ENCODE results near the gene DHRS7C.

The DHRS7C gene

GRCh38 chr17:9728005-9728404, 63.4 kb downstream of the DHRS7C start:
- H3K4me3 ChIP-seq (IDR thresholded peaks at IDR 0.05; ENCODE audit: insufficient read depth, low read depth, low read length), result no peak overlapping the region
- no peak overlapping the region for H2AFZ ChIP-seq (ENCODE audit: low read depth)
- no peak overlapping the region for H3K4me2 ChIP-seq
- no peaks in the 10 kb centered on the region for H3K79me2 ChIP-seq (ENCODE audit: insufficient read depth, low read depth)
- H3K36me3 ChIP-seq (ENCODE audit: insufficient read depth), result no peaks in the 10 kb centered on the region
- no peaks in the 10 kb centered on the region for H4K20me1 ChIP-seq (ENCODE audit: insufficient read depth)
- no peak for TF ChIP-seq CTCF (conservative IDR thresholded peaks at IDR 0.05; ENCODE audit: low read depth, low read length)
- no peak overlapping the region for H3K9ac ChIP-seq
- H3K27me3 ChIP-seq (ENCODE audit: insufficient read depth, low read depth), result no peaks in the 10 kb centered on the region
- H3K27ac ChIP-seq, result no peak overlapping the region
- no peaks in the 10 kb centered on the region for H3K4me1 ChIP-seq (ENCODE audit: low read depth, poor library complexity, severe bottlenecking)

GRCh38 chr17:9726291-9726690, 65.1 kb downstream of the DHRS7C start:
- H2AFZ ChIP-seq (ENCODE audit: low read depth), result no peak overlapping the region
- H3K4me2 ChIP-seq, result no peak overlapping the region
- no peaks in the 10 kb centered on the region for H3K4me1 ChIP-seq (ENCODE audit: low read depth, poor library complexity, severe bottlenecking)
- H3K27me3 ChIP-seq (ENCODE audit: insufficient read depth, low read depth), result no peaks in the 10 kb centered on the region
- TF ChIP-seq CTCF (conservative IDR thresholded peaks at IDR 0.05; ENCODE audit: low read depth, low read length), result no peak
- no peaks in the 10 kb centered on the region for H4K20me1 ChIP-seq (ENCODE audit: insufficient read depth)
- no peak overlapping the region for H3K27ac ChIP-seq
- no peaks in the 10 kb centered on the region for H3K79me2 ChIP-seq (ENCODE audit: insufficient read depth, low read depth)
- H3K4me3 ChIP-seq (IDR thresholded peaks at IDR 0.05; ENCODE audit: insufficient read depth, low read depth, low read length), result no peak overlapping the region
- H3K9ac ChIP-seq, result no peak overlapping the region
- no peaks in the 10 kb centered on the region for H3K36me3 ChIP-seq (ENCODE audit: insufficient read depth)

GRCh38 chr17:9725575-9725974, 65.8 kb downstream of the DHRS7C start:
- H3K4me2 ChIP-seq, result no peak overlapping the region
- no peak overlapping the region for H2AFZ ChIP-seq (ENCODE audit: low read depth)
- no peaks in the 10 kb centered on the region for H3K79me2 ChIP-seq (ENCODE audit: insufficient read depth, low read depth)
- no peak overlapping the region for H3K4me3 ChIP-seq (IDR thresholded peaks at IDR 0.05; ENCODE audit: insufficient read depth, low read depth, low read length)
- no peak overlapping the region for H3K27ac ChIP-seq
- H3K36me3 ChIP-seq (ENCODE audit: insufficient read depth), result no peaks in the 10 kb centered on the region
- no peak for TF ChIP-seq CTCF (conservative IDR thresholded peaks at IDR 0.05; ENCODE audit: low read depth, low read length)
- no peaks in the 10 kb centered on the region for H4K20me1 ChIP-seq (ENCODE audit: insufficient read depth)
- H3K9ac ChIP-seq, result no peak overlapping the region
- no peaks in the 10 kb centered on the region for H3K27me3 ChIP-seq (ENCODE audit: insufficient read depth, low read depth)
- no peaks in the 10 kb centered on the region for H3K4me1 ChIP-seq (ENCODE audit: low read depth, poor library complexity, severe bottlenecking)

Data from KMS-11 (cell line).